Esophagus (tissue), 2 donors: ENCODE measurements around the gene USP47. TPM values are rescaled to one million over a fixed set of nuclear protein-coding genes. Genes with fewer than 3 reads are reported as not detected.

Experiments used
- H3K27ac ChIP-seq, 2 donors: one replicate each; pipeline ENCODE4 v1.5.1; 2013; ENCODE audit warnings: low read depth in 2 of 2, mild to moderate bottlenecking in 2 of 2, inconsistent platforms in 1 of 2, low read length in 1 of 2, moderate library complexity in 1 of 2
- H3K27me3 ChIP-seq, 2 donors: one replicate each; pipeline ENCODE4 v1.6.1; 2013; ENCODE audit warnings: low read length in 2 of 2, control low read depth in 1 of 2, mild to moderate bottlenecking in 1 of 2; ENCODE audit not compliant: insufficient read depth in 2 of 2, control insufficient read depth in 1 of 2
- H3K36me3 ChIP-seq, 2 donors: one replicate each; pipeline ENCODE4 v1.6.1; 2013; ENCODE audit warnings: low read length in 1 of 2; ENCODE audit not compliant: control insufficient read depth in 2 of 2, insufficient read depth in 2 of 2
- H3K4me1 ChIP-seq, 2 donors: one replicate each; pipeline ENCODE4 v1.6.1; 2013; ENCODE audit warnings: low read length in 1 of 2; ENCODE audit not compliant: control insufficient read depth in 2 of 2, insufficient read depth in 2 of 2
- H3K4me3 ChIP-seq, 2 donors: one replicate each; pipeline ENCODE4 v1.5.1; 2013; ENCODE audit warnings: low read length in 2 of 2, mild to moderate bottlenecking in 2 of 2, low read depth in 1 of 2, moderate library complexity in 1 of 2
- H3K9me3 ChIP-seq, 2 donors: one replicate each; pipeline ENCODE4 v1.6.1; 2013; ENCODE audit warnings: mild to moderate bottlenecking in 2 of 2, low read depth in 1 of 2, low read length in 1 of 2, moderate library complexity in 1 of 2; ENCODE audit not compliant: control insufficient read depth in 2 of 2, insufficient read depth in 1 of 2
- WGBS, 2 donors: extraction: QIAGEN DNeasy Blood & Tissue Kit; methylation state at CpG; one replicate each; pipeline ENCODE4 v1.1.7; 2013; 5-methylcytosine and 5-hydroxymethylcytosine counted together
- polyA plus RNA-seq, 2 donors: library from polyadenylated mRNA; stranded (reverse); fragments of 200-250 nt; gene quantifications; one replicate each; pipeline ENCODE4 v1.2.3, GENCODE V29; 2013
- donor health status: healthy with polysubstance abuse.
- donor health status: Bipolar disorder and iron deficiency.

USP47 gene
- polyA plus RNA-seq, 2 donors, result 19.7 to 20.0 TPM

DNA sequence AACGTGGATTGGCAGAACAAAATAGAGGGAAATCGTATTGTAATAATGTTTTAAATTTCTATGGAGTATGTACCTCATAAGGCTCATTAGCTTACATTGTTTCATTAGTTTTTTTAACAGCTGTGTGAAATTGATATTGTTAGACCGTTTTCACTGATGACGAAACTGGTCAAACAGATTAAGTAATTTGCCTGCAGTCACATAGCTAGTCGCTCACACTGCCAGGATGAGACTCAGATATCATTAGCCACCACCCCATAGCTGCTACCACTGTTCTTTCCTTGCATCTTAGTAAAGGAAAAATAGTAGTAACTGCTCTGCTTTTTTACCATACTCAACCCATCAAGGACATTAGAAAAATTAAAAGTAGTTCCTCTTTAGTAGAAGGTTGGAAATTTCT is 102.7 kb downstream of the USP47 start:
- Histone ChIP-seq H3K9me3 (no peaks in the 10 kb centered on the region), H3K4me3 (no peak overlapping the region), H3K4me1 (no peaks in the 10 kb centered on the region), H3K36me3 (peaks cover 0 to 8% of the 10 kb centered on the region in 2 donors), H3K27me3 (no peaks in the 10 kb centered on the region), H3K27ac (no peak overlapping the region)
- WGBS, 2 donors, result 84 to 91% methylated on average over 5 of the region's 5 CpGs

DNA sequence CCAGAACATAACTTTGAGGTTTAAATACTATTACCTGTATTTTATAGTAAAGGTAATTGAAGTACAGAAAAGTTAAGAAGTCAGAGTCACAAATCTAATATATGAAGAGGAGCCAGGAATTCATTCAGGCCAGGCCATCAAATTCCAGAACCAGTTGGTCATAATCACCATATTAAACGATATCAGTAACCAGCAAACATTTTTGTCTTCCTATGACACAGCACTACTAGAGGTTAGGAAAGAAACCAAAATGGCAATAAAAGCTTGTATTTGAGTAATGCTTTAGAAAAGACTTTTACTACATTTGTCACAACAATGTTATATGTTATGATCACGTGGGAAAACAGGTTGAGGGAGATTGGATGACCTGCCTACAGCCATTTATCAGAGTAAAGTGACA is 104.4 kb downstream of the USP47 start:
- H3K4me1 ChIP-seq, result no peaks in the 10 kb centered on the region
- no peak overlapping the region for H3K27ac ChIP-seq
- H3K27me3 ChIP-seq, result no peaks in the 10 kb centered on the region
- H3K4me3 ChIP-seq, result no peak overlapping the region
- WGBS, 2 donors, result 79 to 82% methylated on average over 2 of the region's 2 CpGs
- peaks cover 2 to 8% of the 10 kb centered on the region in 2 donors for H3K36me3 ChIP-seq
- no peaks in the 10 kb centered on the region for H3K9me3 ChIP-seq

DNA sequence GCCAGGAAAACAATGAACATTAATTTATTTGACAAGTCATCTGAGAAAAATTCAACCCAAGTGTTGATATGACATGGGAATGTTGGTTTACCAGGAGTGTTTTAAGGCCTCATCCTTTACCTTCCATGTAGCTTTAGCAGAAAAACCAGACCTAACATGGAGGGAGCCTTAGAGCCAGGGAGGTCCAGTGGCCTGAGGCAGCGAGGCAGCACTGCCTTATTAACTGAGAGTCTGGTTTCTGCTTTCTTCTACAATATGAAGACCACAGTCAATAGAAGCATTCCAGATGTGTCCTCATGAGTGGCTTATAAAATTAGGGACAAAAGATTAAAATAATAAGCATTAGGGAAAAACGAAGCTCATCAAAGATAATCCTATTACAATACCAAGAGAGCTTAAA is 105.1 kb downstream of the USP47 start:
- H3K9me3 ChIP-seq, result no peaks in the 10 kb centered on the region
- no peak overlapping the region for H3K27ac ChIP-seq
- H3K4me3 ChIP-seq, result no peak overlapping the region
- H3K4me1 ChIP-seq, result no peaks in the 10 kb centered on the region
- WGBS, 2 donors, result 84 to 88% methylated on average over 2 of the region's 2 CpGs
- H3K27me3 ChIP-seq, result no peaks in the 10 kb centered on the region
- peaks cover 2 to 8% of the 10 kb centered on the region in 2 donors for H3K36me3 ChIP-seq

DNA sequence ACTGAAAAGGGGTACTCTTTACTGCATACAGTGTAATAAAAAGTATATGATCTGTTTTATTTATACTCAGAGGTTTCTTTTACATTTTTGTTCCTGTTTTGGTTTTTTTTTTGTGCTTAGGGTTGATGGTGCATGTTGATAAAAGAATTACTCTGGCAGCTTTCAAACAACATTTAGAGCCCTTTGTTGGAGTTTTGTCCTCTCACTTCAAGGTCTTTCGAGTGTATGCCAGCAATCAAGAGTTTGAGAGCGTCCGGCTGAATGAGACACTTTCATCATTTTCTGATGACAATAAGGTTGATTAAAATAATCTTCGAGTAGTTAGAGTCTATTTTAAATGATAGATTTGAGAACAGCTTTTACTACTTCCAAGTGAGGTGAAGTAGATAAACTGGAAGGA is 106.1 kb downstream of the USP47 start:
- no peaks in the 10 kb centered on the region for H3K27me3 ChIP-seq
- H3K9me3 ChIP-seq, result no peaks in the 10 kb centered on the region
- H3K36me3 ChIP-seq, result peaks cover 2 to 3% of the 10 kb centered on the region in 2 donors
- H3K4me3 ChIP-seq, result no peak overlapping the region
- 81 to 91% methylated on average over 4 of the region's 4 CpGs for WGBS, 2 donors
- H3K4me1 ChIP-seq, result no peaks in the 10 kb centered on the region
- H3K27ac ChIP-seq, result no peak overlapping the region

DNA sequence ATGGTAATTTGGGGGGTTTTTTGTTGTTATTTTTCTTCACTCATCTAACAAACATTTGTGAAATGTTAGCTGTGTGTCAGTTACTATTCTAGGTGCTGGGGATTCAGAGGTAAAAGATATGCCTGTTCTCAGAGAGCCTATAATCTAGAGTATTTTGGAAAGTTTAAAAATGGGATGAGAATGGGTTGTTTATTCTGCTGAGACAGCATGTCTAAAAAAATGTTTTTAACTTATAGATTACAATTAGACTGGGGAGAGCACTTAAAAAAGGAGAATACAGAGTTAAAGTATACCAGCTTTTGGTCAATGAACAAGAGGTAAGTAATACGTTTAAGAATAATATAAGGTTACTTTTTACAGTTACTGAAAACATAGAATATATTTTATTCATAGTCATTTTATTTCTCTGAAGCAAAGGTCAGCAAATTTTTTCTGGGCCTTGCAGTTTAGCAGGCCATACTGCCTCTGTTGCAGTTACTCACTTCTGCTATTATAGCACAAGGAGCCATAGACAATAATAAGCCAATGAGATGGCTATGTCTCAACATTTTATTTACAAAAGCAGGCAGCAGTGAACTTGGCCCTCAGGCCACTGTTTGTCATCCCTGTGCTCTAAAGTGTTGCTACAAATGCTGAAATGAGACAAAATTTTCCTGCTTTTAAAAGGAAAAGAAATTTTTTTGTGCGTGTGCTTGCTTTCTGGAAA is 106.6 kb downstream of the USP47 start:
- 91 to 96% methylated on average over 2 of the region's 2 CpGs for WGBS, 2 donors
- Histone ChIP-seq H3K27me3 (no peaks in the 10 kb centered on the region), H3K4me3 (no peak overlapping the region), H3K4me1 (no peaks in the 10 kb centered on the region), H3K36me3 (peaks cover 2% of the 10 kb centered on the region in 2 donors), H3K9me3 (no peaks in the 10 kb centered on the region), H3K27ac (no peak overlapping the region)

DNA sequence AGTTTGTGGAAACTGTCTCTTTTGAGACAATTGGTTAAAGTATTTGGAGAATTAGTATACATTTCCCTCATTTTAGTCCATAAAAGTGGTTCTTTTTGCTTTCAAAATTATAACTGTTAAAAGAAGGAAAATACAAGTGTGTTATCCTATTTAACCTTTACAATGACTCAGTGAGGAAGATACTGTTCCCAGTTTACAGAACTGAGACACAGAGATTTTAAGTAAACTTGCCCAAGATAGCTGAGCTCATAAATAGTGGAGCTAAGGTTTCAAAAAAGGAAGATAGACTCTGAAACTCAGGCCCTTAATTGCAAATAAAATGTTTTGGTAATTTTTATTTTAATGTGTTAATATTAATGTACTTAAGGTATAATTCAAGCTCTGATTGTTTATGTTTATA is 107.7 kb downstream of the USP47 start:
- no peak overlapping the region for H3K4me3 ChIP-seq
- no peaks in the 10 kb centered on the region for H3K27me3 ChIP-seq
- no peaks in the 10 kb centered on the region for H3K4me1 ChIP-seq
- no peaks in the 10 kb centered on the region for H3K9me3 ChIP-seq
- H3K36me3 ChIP-seq, result peaks cover 2 to 5% of the 10 kb centered on the region in 2 donors
- H3K27ac ChIP-seq, result no peak overlapping the region

DNA sequence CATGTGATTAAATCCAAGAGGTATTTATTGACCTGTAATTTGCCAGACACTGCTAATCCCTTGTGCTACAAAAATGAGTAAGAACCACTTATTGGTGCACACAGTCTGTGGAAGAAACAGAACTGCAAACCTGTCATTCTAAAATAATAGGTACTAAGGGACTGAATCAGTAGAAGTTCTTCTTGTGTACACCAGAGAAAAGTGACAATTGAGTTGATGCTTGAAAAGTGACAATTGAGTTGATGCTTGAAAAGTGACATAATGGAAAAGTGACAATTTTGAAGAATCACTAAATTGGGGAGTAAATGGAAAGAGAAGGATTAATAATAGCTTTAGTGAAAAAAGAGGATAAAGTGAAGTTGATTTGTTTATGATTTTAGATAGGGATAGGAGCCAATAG is 110.3 kb downstream of the USP47 start:
- no peak overlapping the region for H3K27ac ChIP-seq
- no peaks in the 10 kb centered on the region for H3K4me1 ChIP-seq
- H3K9me3 ChIP-seq, result no peaks in the 10 kb centered on the region
- H3K36me3 ChIP-seq, result peaks cover 5 to 11% of the 10 kb centered on the region in 2 donors
- no peak overlapping the region for H3K4me3 ChIP-seq
- no peaks in the 10 kb centered on the region for H3K27me3 ChIP-seq

DNA sequence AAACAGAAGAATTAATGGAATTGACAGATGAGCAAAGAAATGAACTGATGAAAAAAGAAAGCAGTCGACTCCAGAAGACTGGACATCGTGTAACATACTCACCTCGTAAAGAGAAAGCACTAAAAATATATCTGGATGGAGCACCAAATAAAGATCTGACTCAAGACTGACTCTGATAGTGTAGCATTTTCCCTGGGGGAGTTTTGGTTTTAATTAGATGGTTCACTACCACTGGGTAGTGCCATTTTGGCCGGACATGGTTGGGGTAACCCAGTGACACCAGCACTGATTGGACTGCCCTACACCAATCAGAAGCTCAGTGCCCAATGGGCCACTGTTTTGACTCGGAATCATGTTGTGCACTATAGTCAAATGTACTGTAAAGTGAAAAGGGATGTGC is 114.2 kb downstream of the USP47 start:
- no peaks in the 10 kb centered on the region for H3K27me3 ChIP-seq
- H3K36me3 ChIP-seq, result peaks cover 5 to 13% of the 10 kb centered on the region in 2 donors
- no peak overlapping the region for H3K4me3 ChIP-seq
- 92 to 93% methylated on average over 5 of the region's 5 CpGs for WGBS, 2 donors
- no peaks in the 10 kb centered on the region for H3K4me1 ChIP-seq
- H3K9me3 ChIP-seq, result no peaks in the 10 kb centered on the region
- no peak overlapping the region for H3K27ac ChIP-seq

DNA sequence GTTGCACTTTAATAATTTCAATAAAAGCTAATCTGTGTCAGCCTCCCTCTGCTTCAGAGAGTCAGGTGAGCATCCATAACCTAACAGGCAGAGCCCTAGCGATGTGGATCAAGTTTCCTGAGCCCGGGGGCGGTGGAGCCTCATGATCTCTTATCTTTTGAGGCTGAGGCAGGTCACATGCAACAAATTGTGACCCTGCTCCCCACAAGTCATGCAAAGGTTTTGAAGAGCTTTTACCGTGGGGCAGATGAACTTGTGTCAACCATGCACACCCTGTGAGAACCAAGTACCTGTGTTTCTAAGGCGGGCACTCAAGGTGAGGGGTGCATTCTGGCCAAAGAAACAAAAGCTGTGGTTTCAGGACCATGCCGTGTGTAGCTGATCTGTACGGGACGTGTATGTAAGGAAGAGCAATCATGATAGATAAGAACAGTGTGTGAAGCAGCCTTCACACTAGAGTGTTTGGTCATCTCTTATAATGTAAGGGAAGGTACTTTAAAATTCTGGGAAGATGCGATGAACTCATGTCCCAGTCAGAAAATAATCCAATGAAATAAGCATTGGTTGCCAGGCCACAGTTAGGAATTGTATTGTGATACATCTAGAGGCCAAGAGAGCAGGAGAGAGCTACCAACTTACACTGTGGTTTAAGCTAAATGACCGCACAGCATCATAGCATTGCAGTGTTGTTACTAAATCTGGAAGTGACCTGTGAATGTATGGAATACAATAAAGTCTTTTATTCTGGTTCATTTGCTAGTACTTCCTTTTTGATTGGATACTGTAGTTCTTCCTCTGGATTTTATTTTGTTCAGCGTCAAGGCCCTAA is 116.8 kb downstream of the USP47 start:
- WGBS, 2 donors, result 83 to 84% methylated on average over 11 of the region's 11 CpGs
- no peaks in the 10 kb centered on the region for H3K9me3 ChIP-seq
- H3K36me3 ChIP-seq, result peaks cover 5 to 13% of the 10 kb centered on the region in 2 donors
- H3K4me3 ChIP-seq, result no peak overlapping the region
- H3K27ac ChIP-seq, result no peak overlapping the region
- no peaks in the 10 kb centered on the region for H3K27me3 ChIP-seq
- no peaks in the 10 kb centered on the region for H3K4me1 ChIP-seq

DNA sequence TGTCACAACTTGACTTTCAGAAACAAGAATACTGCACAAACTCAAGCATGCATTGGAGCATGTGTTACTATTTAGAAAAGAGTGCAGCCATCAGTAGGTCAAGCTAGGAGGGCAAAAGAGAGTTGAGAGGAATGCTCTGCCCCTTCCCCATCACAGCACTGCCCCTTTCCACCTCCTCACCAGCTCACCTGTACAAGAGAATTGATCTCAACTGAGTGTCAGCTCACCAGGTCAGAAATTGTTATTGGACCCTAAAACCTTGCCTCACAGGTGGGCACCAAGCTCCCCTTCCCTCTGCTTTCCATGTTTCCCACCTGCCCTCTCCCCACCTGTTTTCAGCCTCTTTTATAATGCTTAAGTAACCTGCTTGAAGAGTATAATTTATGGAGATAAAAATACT is 117.8 kb downstream of the USP47 start:
- Histone ChIP-seq H3K4me1 (no peaks in the 10 kb centered on the region), H3K27me3 (no peaks in the 10 kb centered on the region), H3K27ac (no peak overlapping the region), H3K4me3 (no peak overlapping the region), H3K9me3 (no peaks in the 10 kb centered on the region), H3K36me3 (peaks cover 5 to 10% of the 10 kb centered on the region in 2 donors)
